Activated CD8-positive, alpha-beta T cell treated with anti-CD3 and anti-CD28 coated beads for 36 hours (primary cell): Measurements from ENCODE around the gene GXYLT2. TPM values are rescaled to one million over a fixed set of nuclear protein-coding genes. Genes with fewer than 3 reads are reported as not detected.
"Not testable (repeated sequence)": the region's sequence is repeated elsewhere in the genome, so short reads cannot be mapped to it uniquely, and the experiment has no call there.

Source experiments
- ATAC-seq: fragments of 200-7000 bp; cut with Tn5 transposase; one replicate; pipeline ENCODE4 v1.10.0; 2021; ENCODE audit warnings: mild to moderate bottlenecking, moderate library complexity
- CTCF ChIA-PET: fragments of 350-600 bp; sonication (Branson Sonifier 250); formaldehyde crosslinking; loops from one replicate; lab custom pipeline; 2021; ENCODE audit warnings: antibody characterized with exemption; lab: Charles Lee
- POLR2A ChIA-PET: fragments of 350-600 bp; sonication (Branson Sonifier 250); formaldehyde crosslinking; loops from one replicate; lab custom pipeline; 2021; ENCODE audit warnings: antibody characterized with exemption; lab: Charles Lee
- DNase-seq: peaks from one replicate; pipeline ENCODE4 v3.0.0-alpha.2; 2020
- H3K27ac Mint-ChIP-seq: one replicate; pipeline ENCODE4 v1.8.0; 2021; ENCODE audit warnings: mild to moderate bottlenecking, mixed read lengths
- H3K27me3 Mint-ChIP-seq: one replicate; pipeline ENCODE4 v1.8.0; 2021; ENCODE audit warnings: mixed read lengths
- H3K36me3 Mint-ChIP-seq: one replicate; pipeline ENCODE4 v1.8.0; 2021; ENCODE audit warnings: low read depth, mixed read lengths
- H3K4me1 Mint-ChIP-seq: one replicate; pipeline ENCODE4 v1.8.0; 2021; ENCODE audit warnings: low read depth, mixed read lengths
- H3K4me3 Mint-ChIP-seq: one replicate; pipeline ENCODE4 v1.8.0; 2021; ENCODE audit warnings: mild to moderate bottlenecking, moderate library complexity, mixed read lengths
- H3K9me3 Mint-ChIP-seq: one replicate; pipeline ENCODE4 v1.8.0; 2021; ENCODE audit warnings: mixed read lengths
- CTCF ChIP-seq: fragments of 200-600 bp; IDR thresholded peaks from one replicate; pipeline ENCODE4 v1.8.0; 2022; ENCODE audit warnings: antibody characterized with exemption, mild to moderate bottlenecking
- intact Hi-C: fragments of 100-400 bp; cut with micrococcal nuclease; formaldehyde crosslinking; loops from one replicate; pipeline ENCODE4 v1.10.0; 2022
- total RNA-seq, 2 experiments: library from RNA; stranded (reverse); gene quantifications; one replicate each; pipeline ENCODE4 v1.2.3, GENCODE V29; 2021

The GXYLT2 gene
- total RNA-seq, 2 experiments from 2014 or later: 0.11 to 0.92 TPM

GRCh38 chr3:72998466-72998865 is 110.6 kb downstream of the GXYLT2 start:
- POLR2A ChIA-PET: interaction anchor here (0.6 to 2.5 kb wide), 4 partner anchors 11 to 150 kb away, joined by 3 to 9 read pairs (median 4); no protein-coding TSS in a partner anchor
- peaks cover 45% of the 10 kb centered on the region for H3K36me3 Mint-ChIP-seq
- ATAC-seq: no peak
- no peaks in the 10 kb centered on the region for H3K9me3 Mint-ChIP-seq
- H3K27ac Mint-ChIP-seq: peak overlapping the region; percentile 28
- H3K4me3 Mint-ChIP-seq: peak overlapping the region; percentile 88
- H3K27me3 Mint-ChIP-seq: no peaks in the 10 kb centered on the region
- H3K4me1 Mint-ChIP-seq: peaks cover 48% of the 10 kb centered on the region
- CTCF ChIA-PET: interaction anchor here (1.0 to 2.7 kb wide), 9 partner anchors 11 to 147 kb away, joined by 3 to 15 read pairs (median 4); no protein-coding TSS in a partner anchor
- intact Hi-C loops: loop anchor here (5.0 kb wide), 2 partner anchors 39 to 56 kb away; no protein-coding TSS in a partner anchor
- TF ChIP-seq CTCF: no peak
- DNase-seq: no peak

GRCh38 chr3:72999951-73000350 is 112.1 kb downstream of the GXYLT2 start:
- TF ChIP-seq CTCF: no peak
- peak overlapping the region; percentile 88 for H3K4me3 Mint-ChIP-seq
- ChIA-PET POLR2A (no interaction called here), CTCF (interaction anchor here (0.7 to 2.7 kb wide), 6 partner anchors 11 to 62 kb away, joined by 3 to 15 read pairs (median 5); no protein-coding TSS in a partner anchor)
- no peaks in the 10 kb centered on the region for H3K27me3 Mint-ChIP-seq
- intact Hi-C loops: loop anchor here (5.0 kb wide), 2 partner anchors 37 to 58 kb away; no protein-coding TSS in a partner anchor
- H3K27ac Mint-ChIP-seq: peak overlapping the region; percentile 86
- H3K9me3 Mint-ChIP-seq: no peaks in the 10 kb centered on the region
- peaks cover 61% of the 10 kb centered on the region for H3K4me1 Mint-ChIP-seq
- H3K36me3 Mint-ChIP-seq: peaks cover 60% of the 10 kb centered on the region
- peak; percentile 41 for DNase-seq
- no peak for ATAC-seq

- CTCF ChIA-PET: interaction anchor here (1.4 to 1.5 kb wide), 2 partner anchors 53 to 54 kb away, joined by 4 to 5 read pairs; no protein-coding TSS in a partner anchor
- H3K9me3 Mint-ChIP-seq, H3K27me3 Mint-ChIP-seq, intact Hi-C loops, H3K4me3 Mint-ChIP-seq, ATAC-seq, DNase-seq, POLR2A ChIA-PET, H3K27ac Mint-ChIP-seq: not testable (repeated sequence)
- Mint-ChIP-seq H3K4me1 (peaks cover 82% of the 10 kb centered on the region), H3K36me3 (peaks cover 79% of the 10 kb centered on the region)
Observed at GRCh38 chr3:73003050-73003449, 115.2 kb downstream of the GXYLT2 start.

- ChIA-PET POLR2A (interaction anchor here (0.7 to 1.2 kb wide), 2 partner anchors 10 to 60 kb away, joined by 4 to 5 read pairs; no protein-coding TSS in a partner anchor), CTCF (interaction anchor here (0.7 kb wide), 1 partner anchor 52 kb away, joined by 3 read pairs; no protein-coding TSS in a partner anchor)
- Mint-ChIP-seq H3K4me1 (peaks cover 86% of the 10 kb centered on the region), H3K36me3 (peaks cover 79% of the 10 kb centered on the region), H3K27ac (peak overlapping the region; percentile 46), H3K9me3 (no peaks in the 10 kb centered on the region), H3K4me3 (no peak overlapping the region), H3K27me3 (no peaks in the 10 kb centered on the region)
- intact Hi-C loops: no loop called here
- ATAC-seq: no peak
- TF ChIP-seq CTCF: no peak
- DNase-seq: no peak
Observed at GRCh38 chr3:73004316-73004715, 116.5 kb downstream of the GXYLT2 start.

GRCh38 chr3:73007992-73008712 is 120.3 kb downstream of the GXYLT2 start:
- intact Hi-C loops: no loop called here
- Mint-ChIP-seq H3K36me3 (peaks cover 79% of the 10 kb centered on the region), H3K9me3 (no peaks in the 10 kb centered on the region), H3K27me3 (no peaks in the 10 kb centered on the region), H3K27ac (peak overlapping the region; percentile 6), H3K4me1 (peaks cover 89% of the 10 kb centered on the region), H3K4me3 (no peak overlapping the region)
- ChIA-PET POLR2A (interaction anchor here (0.7 to 1.0 kb wide), 2 partner anchors 23 to 31 kb away, joined by 3 to 4 read pairs; no protein-coding TSS in a partner anchor), CTCF (interaction anchor here (0.9 to 3.8 kb wide), 3 partner anchors 11 to 69 kb away, joined by 3 to 13 read pairs (median 4); no protein-coding TSS in a partner anchor)
- DNase-seq (no peak), ATAC-seq (peak; percentile 56)
- TF ChIP-seq CTCF: no peak
